HG02840 (cell line): Measurements from ENCODE around the gene LYVE1.
"Not testable (repeated sequence)": the region's sequence is repeated elsewhere in the genome, so short reads cannot be mapped to it uniquely, and the experiment has no call there.

Experiments
- ATAC-seq: cut with Tn5 transposase; IDR thresholded peaks from one replicate; pipeline ENCODE4 v1.9.1; 2021; ENCODE audit warnings: mild to moderate bottlenecking, moderate library complexity, moderate number of reproducible peaks; ENCODE audit not compliant: unreplicated experiment, low FRiP score

LYVE1 gene

DNA sequence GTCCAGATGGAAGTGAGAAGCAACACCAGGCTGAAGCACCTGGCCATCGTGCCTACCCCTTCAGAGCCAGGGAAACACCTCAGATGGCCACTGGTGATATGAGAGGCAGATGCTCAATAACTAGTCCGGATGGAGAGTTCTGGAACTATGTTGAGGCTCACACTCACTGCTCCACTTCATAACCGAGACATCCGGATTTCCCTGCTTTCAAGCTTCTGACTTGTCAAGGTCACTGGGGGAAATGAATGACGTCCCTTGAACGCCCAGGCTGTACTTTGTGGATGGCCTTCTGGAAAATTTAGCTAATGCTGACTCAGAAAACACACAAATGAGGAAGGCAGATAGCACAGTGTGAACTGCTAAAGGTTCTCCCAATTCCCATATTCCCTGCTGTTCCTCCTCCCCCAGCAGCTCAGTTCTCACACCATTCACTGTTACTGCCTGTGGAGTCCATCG is at the start of gene LYVE1:
Gene LYVE1 (minus strand): TSS at position 180 of the 456 bp plus-strand sequence. CDS start 133 bp downstream, at position 47.
- no peak for ATAC-seq

- no peak for ATAC-seq
Measured at GRCh38 chr11:10617551-10617950, 49.1 kb upstream of the LYVE1 start.

DNA sequence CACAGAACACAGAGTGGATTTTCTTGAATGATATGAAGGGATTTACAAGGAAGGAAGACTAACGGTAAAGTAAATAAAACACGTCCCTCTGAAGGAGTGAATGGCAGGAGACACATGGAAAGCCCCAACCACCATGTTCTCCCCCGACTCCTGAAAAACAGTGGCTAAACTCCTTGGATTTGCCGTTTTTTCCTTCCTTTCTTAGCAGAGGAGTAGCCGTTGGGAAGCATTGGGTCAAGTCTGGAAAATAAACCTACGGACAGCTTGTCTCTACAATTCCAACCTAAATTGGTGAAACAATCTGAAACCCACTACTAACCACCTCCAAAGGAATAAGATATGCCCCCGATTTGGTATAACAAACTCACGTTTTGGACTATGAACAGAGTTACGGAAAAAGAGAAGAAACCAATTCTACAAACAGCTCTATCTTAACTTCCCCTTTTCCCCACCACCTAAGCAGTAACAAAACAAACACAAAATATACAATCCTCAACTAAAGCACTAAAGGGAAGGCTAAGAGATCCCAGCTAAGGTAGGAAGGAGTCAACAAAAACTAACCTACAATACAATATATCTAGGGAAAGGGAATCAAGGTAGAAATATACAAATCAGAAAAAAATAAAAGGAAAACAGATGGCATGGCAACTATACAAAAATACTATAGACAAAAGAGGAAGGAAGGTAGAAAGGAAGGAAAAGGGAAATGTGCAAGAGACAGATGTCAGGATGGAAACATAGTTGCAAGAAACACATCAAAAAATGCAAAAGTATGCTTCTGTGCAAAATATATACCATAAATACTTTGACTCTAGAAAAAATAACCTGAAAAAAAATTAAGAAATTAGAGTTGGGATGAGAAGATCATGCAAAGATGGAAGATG is 43.8 kb upstream of the LYVE1 start:
- no peak for ATAC-seq

DNA sequence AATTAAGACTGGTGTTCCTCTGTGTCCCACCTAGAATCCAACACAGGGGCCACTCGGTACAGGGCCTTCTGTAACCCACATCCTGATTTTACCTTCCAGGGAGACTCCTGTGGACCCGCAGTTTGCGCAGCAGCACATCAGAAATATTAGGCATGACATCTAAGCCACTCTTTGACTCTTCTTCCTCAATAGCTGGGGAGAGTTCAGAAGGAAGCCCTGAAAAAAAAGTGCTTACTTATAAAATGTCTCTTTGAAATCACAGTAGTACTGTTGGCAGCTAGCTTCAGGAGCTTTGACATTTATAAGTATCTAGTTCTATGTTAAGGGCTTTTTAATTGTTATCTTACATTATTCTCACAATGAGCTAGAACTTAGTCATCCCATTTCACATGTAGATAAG is 41.2 kb upstream of the LYVE1 start:
- no peak for ATAC-seq

- ATAC-seq: no peak
Measured at GRCh38 chr11:10608584-10608983, 40.1 kb upstream of the LYVE1 start.

- ATAC-seq: no peak
Measured at GRCh38 chr11:10607462-10608132, 39.1 kb upstream of the LYVE1 start.

- ATAC-seq: no peak
Measured at GRCh38 chr11:10606536-10607208, 38.2 kb upstream of the LYVE1 start.

GRCh38 chr11:10605941-10606381 is 37.5 kb upstream of the LYVE1 start:
- ATAC-seq: no peak

DNA sequence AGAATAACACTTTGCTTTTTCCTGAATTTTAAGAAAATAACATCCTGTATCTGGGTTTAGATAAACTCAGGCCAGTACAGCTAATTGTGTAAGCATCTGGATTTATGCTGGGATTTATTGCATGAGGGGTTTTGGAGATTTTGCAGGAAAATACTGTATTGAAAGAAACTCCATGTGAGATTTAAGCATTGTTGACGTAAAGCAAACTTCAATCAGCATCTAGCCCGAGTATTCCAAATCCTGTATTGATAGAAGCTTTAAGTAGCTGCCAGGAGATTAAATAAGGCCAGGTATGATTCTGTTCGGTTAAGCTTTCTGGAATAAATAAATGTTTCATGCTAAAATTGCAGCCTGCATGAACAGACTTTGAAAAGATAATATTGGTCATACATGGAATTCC is 36.3 kb upstream of the LYVE1 start:
- ATAC-seq: no peak

- no peak for ATAC-seq
Measured at GRCh38 chr11:10604340-10604748, 35.9 kb upstream of the LYVE1 start.

DNA sequence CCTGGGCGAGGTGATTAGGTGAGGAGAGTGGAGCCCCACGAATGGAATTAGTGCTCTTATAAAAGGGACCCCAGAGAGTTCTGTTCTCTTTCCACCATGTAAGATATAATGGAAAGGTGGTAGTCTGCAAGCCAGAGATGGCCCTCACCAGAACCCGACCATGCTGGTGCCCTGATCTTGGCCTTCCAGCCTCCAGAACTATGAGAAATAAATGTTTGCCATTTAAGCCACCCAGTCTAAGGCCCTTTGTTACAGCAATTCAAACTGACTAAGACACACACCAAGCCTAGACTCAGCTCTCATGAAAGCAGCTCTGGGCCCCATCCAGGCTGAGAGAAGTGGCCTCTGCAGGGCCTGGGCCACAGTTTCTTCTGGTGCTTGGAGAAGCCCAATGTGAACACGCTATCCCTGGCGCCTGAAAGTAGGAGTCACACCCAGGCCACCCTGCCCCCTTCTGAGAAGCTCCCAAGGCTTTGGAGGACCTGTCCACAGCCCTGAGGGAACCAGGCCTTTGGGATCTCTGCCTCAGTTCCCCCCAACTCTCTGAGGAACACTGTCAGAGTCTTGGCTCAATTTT is 35.3 kb upstream of the LYVE1 start:
- ATAC-seq: no peak

DNA sequence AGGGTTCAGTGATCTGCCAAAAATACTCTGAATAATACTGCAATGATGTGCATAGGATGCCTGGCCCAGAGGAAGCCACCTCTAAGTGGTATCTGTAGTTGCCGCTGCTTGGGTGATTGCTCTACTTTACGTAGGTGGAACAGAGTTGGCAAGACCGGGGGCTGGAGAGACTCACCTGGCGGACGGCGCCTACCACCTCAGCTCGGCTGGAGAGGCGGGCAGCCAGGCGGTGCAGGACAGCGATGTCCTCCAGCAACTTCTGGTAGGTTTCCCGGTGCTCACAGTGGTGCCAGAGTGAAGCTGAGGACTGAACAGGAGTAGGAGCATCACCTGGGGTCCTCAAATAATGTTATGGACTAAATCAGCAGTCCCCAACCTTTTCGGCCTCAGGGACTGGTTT is 34.5 kb upstream of the LYVE1 start:
- no peak for ATAC-seq

DNA sequence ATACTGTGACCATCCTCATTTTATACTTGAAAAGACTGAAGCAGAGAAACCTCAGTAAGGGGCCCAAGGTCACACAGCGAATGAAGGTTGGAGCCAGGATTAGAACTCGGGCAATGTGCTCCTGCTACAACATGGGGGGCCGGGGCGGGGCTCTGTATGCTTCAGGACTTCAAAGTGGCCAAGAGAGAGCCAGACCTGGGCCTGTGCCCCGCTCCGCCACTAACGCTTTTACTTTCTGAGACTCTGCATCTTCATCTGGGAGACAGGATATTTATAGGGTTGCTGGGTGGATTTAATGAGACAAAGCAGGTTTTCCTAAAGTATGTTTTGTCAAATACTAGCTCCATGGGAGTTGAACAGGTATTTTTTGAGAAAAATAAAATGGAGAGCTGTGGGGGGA is 33.9 kb upstream of the LYVE1 start:
- no peak for ATAC-seq

- no peak for ATAC-seq
Measured at GRCh38 chr11:10601837-10602236, 33.4 kb upstream of the LYVE1 start.

GRCh38 chr11:10600570-10601248 is 32.2 kb upstream of the LYVE1 start:
- ATAC-seq: no peak

DNA sequence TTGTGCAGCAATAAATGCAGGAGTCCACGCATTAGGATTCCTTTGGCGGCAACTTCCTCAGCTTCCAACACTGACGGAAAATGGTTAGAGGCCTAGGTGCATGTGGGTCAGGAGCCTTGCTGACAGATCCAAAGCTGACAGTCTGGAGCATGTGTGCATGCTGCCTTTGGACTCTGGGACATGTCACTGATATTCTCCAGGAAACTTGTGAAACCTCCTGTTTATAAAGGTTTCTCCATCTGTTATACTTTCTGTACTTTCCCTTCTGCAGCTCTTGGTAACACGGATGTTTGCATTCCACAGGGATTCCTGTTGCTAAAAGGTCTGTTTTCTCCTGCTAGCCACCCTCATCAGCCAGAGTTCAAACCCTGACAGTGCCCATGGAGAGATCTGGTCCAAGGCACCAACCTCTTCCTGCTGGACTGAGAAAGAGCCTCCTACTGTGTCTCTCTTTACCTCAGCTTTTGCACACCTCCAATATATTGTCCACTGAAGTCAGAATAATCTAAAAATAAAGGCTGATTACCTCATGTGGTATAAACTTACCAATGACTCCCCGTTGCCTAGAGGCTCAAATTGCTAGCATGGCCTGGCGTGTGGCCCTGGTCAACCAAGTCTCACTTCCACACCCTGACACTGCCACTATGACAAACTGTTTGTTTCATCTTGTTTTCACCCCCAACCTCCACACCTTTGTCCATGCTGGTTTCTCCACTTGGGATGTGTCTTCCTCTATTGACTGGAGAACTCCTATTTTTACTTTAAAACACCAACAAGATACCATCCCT is 31.1 kb upstream of the LYVE1 start:
- ATAC-seq: no peak

DNA sequence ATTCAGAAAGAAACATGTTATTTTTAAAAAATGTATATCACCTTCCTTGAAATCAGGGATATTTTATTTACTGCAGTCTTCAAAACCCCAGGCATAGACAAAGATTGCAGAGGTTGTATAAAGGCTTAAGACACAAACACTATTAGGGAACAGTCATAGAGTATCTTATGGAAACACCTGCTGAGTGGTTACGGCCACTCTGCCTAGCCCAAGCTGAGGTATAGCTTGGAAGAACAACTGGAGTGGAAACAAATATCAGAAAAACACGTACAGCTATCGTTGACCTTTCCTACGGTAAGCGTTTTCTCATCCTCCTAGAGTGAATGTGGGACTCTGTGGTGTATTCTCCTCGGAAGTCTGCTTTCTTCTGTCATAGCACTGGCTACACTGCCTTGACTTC is 30.4 kb upstream of the LYVE1 start:
- ATAC-seq: no peak

DNA sequence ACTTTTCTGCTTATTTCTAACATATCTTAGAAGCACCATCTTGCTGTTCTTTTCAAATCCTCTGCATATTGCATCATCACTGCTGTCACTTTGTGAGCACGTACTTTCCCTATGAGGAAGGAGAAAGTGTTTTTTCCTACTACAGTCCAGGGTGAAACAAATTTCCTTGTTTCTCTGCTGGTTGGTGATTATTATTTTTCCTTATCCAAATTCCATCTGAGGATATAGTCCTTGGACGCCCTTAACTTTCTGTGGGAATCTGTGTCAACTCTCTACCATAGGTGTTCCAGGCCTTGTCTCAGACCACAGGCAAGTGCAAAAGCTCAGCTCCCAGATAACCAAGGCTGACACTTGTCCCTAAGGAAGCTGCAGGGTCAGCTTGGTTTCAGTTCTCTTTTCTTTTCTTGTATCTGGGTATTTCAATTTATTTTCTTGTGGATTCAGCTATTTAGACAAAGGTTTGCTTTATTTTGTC is 29.4 kb upstream of the LYVE1 start:
- ATAC-seq: no peak

DNA sequence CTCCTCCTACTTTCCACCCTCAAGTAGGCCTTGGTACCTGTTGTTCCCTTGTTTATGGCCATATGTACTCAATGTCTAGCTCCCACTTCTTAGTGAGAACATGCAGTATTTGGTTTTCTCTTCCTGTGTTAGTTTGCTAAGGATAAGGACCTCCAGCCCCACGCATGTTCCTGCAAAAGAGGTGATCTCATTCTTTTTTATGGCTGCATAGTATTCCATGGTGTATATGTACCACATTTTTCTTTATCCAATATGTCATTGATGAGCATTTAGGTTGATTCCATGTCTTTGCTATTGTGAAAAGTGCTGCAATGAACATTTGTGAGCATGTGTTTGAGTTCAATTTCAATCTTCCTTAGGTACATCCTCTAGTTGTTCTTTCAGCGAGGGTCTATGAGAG is 27.4 kb upstream of the LYVE1 start:
- ATAC-seq: not testable (repeated sequence)
